Fibroblast of lung (primary cell): Measurements from ENCODE around the gene FAM174B. TPM values are rescaled to one million over a fixed set of nuclear protein-coding genes. Genes with fewer than 3 reads are reported as not detected.

Experiments used
- DNase-seq, 2 donors: peaks; one replicate each; pipeline versions ENCODE4 v3.0.0 to v3.0.0-alpha.2; 2010; ENCODE audit warnings: low read depth in 2 of 2
- H2AFZ ChIP-seq: 2 replicates; pipeline ENCODE4 v1.5.1; 2012; ENCODE audit warnings: low read length, control low read depth, inconsistent platforms
- H3K27ac ChIP-seq: 2 replicates; pipeline ENCODE4 v1.5.1; 2011; ENCODE audit warnings: low read length, control low read depth; ENCODE audit not compliant: insufficient read depth
- H3K27me3 ChIP-seq: 2 replicates; pipeline ENCODE4 v1.5.1; 2011; ENCODE audit warnings: mild to moderate bottlenecking, low read length; ENCODE audit not compliant: control insufficient read depth, insufficient read depth
- H3K36me3 ChIP-seq: 2 replicates; pipeline ENCODE4 v1.5.1; 2011; ENCODE audit warnings: low read length; ENCODE audit not compliant: control insufficient read depth, insufficient read depth
- H3K4me1 ChIP-seq: 2 replicates; pipeline ENCODE4 v1.5.1; 2011; ENCODE audit warnings: low read length; ENCODE audit not compliant: control insufficient read depth, insufficient read depth; ENCODE audit errors: extremely low read depth
- H3K4me2 ChIP-seq: 2 replicates; pipeline ENCODE4 v1.5.1; 2011; ENCODE audit warnings: low read length, control low read depth; ENCODE audit not compliant: insufficient read depth; ENCODE audit errors: extremely low read depth
- H3K4me3 ChIP-seq, 4 experiments: fragments of 200-600 bp in 1 of 4; sonication (generic) in 1 of 4; replicated peaks in 1 of 4; 2 replicates each; pipeline ENCODE4 v1.5.1; 2011 to 2016; ENCODE audit warnings: low read length in 4 of 4, low read depth in 3 of 4, mild to moderate bottlenecking in 3 of 4, control low read depth in 2 of 4, inconsistent platforms in 1 of 4, mixed read lengths in 1 of 4; ENCODE audit not compliant: insufficient read depth in 1 of 4; ENCODE audit errors: control extremely low read depth in 1 of 4
- H3K79me2 ChIP-seq: 2 replicates; pipeline ENCODE4 v1.5.1; 2012; ENCODE audit warnings: mild to moderate bottlenecking, low read length, inconsistent platforms; ENCODE audit not compliant: control insufficient read depth, insufficient read depth
- H3K9ac ChIP-seq: 2 replicates; pipeline ENCODE4 v1.5.1; 2011; ENCODE audit warnings: mild to moderate bottlenecking, low read length, control low read depth; ENCODE audit not compliant: insufficient read depth
- H3K9me3 ChIP-seq: 2 replicates; pipeline ENCODE4 v1.5.1; 2012; ENCODE audit warnings: low read depth, low read length; ENCODE audit not compliant: control insufficient read depth, insufficient read depth
- H4K20me1 ChIP-seq: 2 replicates; pipeline ENCODE4 v1.5.1; 2011; ENCODE audit warnings: low read length; ENCODE audit not compliant: control insufficient read depth, insufficient read depth; ENCODE audit errors: extremely low read depth
- CTCF ChIP-seq, 2 donors: IDR thresholded peaks in 1 of 2; conservative IDR thresholded peaks in 1 of 2; 1 replicate in 1 of 2; 2 replicates in 1 of 2; pipeline ENCODE4 v1.5.1; 2011 to 2012; ENCODE audit warnings: low read length in 2 of 2, control low read depth in 1 of 2, inconsistent platforms in 1 of 2, low read depth in 1 of 2, mild to moderate bottlenecking in 1 of 2
- EZH2 ChIP-seq: IDR thresholded peaks from 2 replicates; pipeline ENCODE4 v1.5.1; 2012; ENCODE audit warnings: low read length, control low read depth, mild to moderate bottlenecking; ENCODE audit errors: missing control alignments
- polyA plus RNA-seq, 2 donors: library from polyadenylated mRNA; depleted of rRNA in 1 of 2; stranded (reverse) in 1 of 2; unstranded in 1 of 2; fragments of >200 nt; gene quantifications; 2 replicates each; pipeline ENCODE4 v1.2.1, GENCODE V29; 2011 to 2012; ENCODE audit warnings: missing spikeins in 1 of 2
- total RNA-seq: library from RNA; depleted of rRNA; stranded (reverse); fragments of >200 nt; gene quantifications from 2 replicates; pipeline ENCODE4 v1.2.1, GENCODE V29; 2014

Gene FAM174B
- total and polyA plus RNA-seq, 2 donors (not counting 1 experiment from before 2014, with no cell fraction given) = 0.87 to 2.8 TPM

GRCh38 chr15:92583096-92584034, 72.2 kb downstream of the FAM174B start:
- H3K27ac ChIP-seq = no peak overlapping the region
- H3K9me3 ChIP-seq = no peaks in the 10 kb centered on the region
- no peaks in the 10 kb centered on the region for H4K20me1 ChIP-seq
- no peaks in the 10 kb centered on the region for H3K4me1 ChIP-seq
- H3K4me3 ChIP-seq = no peak overlapping the region
- no peaks in the 10 kb centered on the region for H3K36me3 ChIP-seq
- no peaks in the 10 kb centered on the region for H3K27me3 ChIP-seq
- no peak for DNase-seq
- no peak overlapping the region for H3K9ac ChIP-seq
- no peak for TF ChIP-seq CTCF (conservative IDR thresholded peaks at IDR 0.05 in 1 of 2, IDR thresholded peaks at IDR 0.05 in 1 of 2; ENCODE audit: low read depth in 1 of 2, low read length in 2 of 2)
- TF ChIP-seq EZH2 = no peak
- H3K79me2 ChIP-seq = no peaks in the 10 kb centered on the region
- H3K4me2 ChIP-seq = no peak overlapping the region
- no peak overlapping the region for H2AFZ ChIP-seq

GRCh38 chr15:92582206-92582605, 73.4 kb downstream of the FAM174B start:
- TF ChIP-seq CTCF (conservative IDR thresholded peaks at IDR 0.05 in 1 of 2, IDR thresholded peaks at IDR 0.05 in 1 of 2; ENCODE audit: low read depth in 1 of 2, low read length in 2 of 2) (no peak), EZH2 (no peak)
- no peak overlapping the region for H2AFZ ChIP-seq
- H3K4me1 ChIP-seq = no peaks in the 10 kb centered on the region
- no peaks in the 10 kb centered on the region for H3K79me2 ChIP-seq
- H3K36me3 ChIP-seq = no peaks in the 10 kb centered on the region
- no peak overlapping the region for H3K9ac ChIP-seq
- H3K27ac ChIP-seq = no peak overlapping the region
- H4K20me1 ChIP-seq = no peaks in the 10 kb centered on the region
- H3K4me3 ChIP-seq = no peak overlapping the region
- no peaks in the 10 kb centered on the region for H3K9me3 ChIP-seq
- no peaks in the 10 kb centered on the region for H3K27me3 ChIP-seq
- no peak for DNase-seq
- H3K4me2 ChIP-seq = no peak overlapping the region

GRCh38 chr15:92580933-92581445, 74.6 kb downstream of the FAM174B start:
- no peaks in the 10 kb centered on the region for H4K20me1 ChIP-seq
- H3K27ac ChIP-seq = no peak overlapping the region
- no peak overlapping the region for H2AFZ ChIP-seq
- no peak for DNase-seq
- no peaks in the 10 kb centered on the region for H3K79me2 ChIP-seq
- no peak overlapping the region for H3K9ac ChIP-seq
- no peak for TF ChIP-seq EZH2
- TF ChIP-seq CTCF (conservative IDR thresholded peaks at IDR 0.05 in 1 of 2, IDR thresholded peaks at IDR 0.05 in 1 of 2; ENCODE audit: low read depth in 1 of 2, low read length in 2 of 2) = no peak
- H3K4me2 ChIP-seq = no peak overlapping the region
- no peak overlapping the region for H3K4me3 ChIP-seq
- no peaks in the 10 kb centered on the region for H3K9me3 ChIP-seq
- no peaks in the 10 kb centered on the region for H3K36me3 ChIP-seq
- no peaks in the 10 kb centered on the region for H3K27me3 ChIP-seq
- H3K4me1 ChIP-seq = no peaks in the 10 kb centered on the region
